Inferior parietal cortex (tissue), 1 donor: ENCODE data around the gene ACER1.
"Not testable (repeated sequence)": the region's sequence is repeated elsewhere in the genome, so short reads cannot be mapped to it uniquely, and the experiment has no call there.

ENCODE experiments used
- DNase-seq: peaks from one replicate; pipeline ENCODE4 v3.0.0-alpha.2; 2016; ENCODE audit errors: extremely low spot score

Gene ACER1

GRCh38 chr19:6357174-6357573, 23.8 kb upstream of the ACER1 start:
- DNase-seq = no peak

GRCh38 chr19:6355321-6356040, 22.1 kb upstream of the ACER1 start:
- DNase-seq = not testable (repeated sequence)

- DNase-seq = no peak
These were observed 20.8 kb upstream of the ACER1 start for GRCh38 chr19:6354098-6354674.

GRCh38 chr19:6352381-6353165, 19.2 kb upstream of the ACER1 start:
- DNase-seq = no peak

GRCh38 chr19:6350688-6351087, 17.3 kb upstream of the ACER1 start:
- no peak for DNase-seq

- DNase-seq = not testable (repeated sequence)
These were observed 15.9 kb upstream of the ACER1 start for GRCh38 chr19:6349271-6349670.

GRCh38 chr19:6343462-6343861, 10.1 kb upstream of the ACER1 start:
- DNase-seq = no peak

GRCh38 chr19:6340493-6341201, 7.2 kb upstream of the ACER1 start:
- DNase-seq = no peak

GRCh38 chr19:6334490-6335285, 1.3 kb upstream of the ACER1 start:
- no peak for DNase-seq

- no peak for DNase-seq
These were observed 6.6 kb downstream of the ACER1 start for GRCh38 chr19:6326815-6327214.

GRCh38 chr19:6325614-6326013, 7.8 kb downstream of the ACER1 start:
- no peak for DNase-seq

- no peak for DNase-seq
These were observed 8.7 kb downstream of the ACER1 start for GRCh38 chr19:6324757-6325156.

- no peak for DNase-seq
These were observed 11.1 kb downstream of the ACER1 start for GRCh38 chr19:6322284-6322683.

- DNase-seq = no peak
These were observed 14.0 kb downstream of the ACER1 start for GRCh38 chr19:6319376-6319775.

GRCh38 chr19:6318772-6319171, 14.6 kb downstream of the ACER1 start:
- DNase-seq = no peak

GRCh38 chr19:6315646-6316045, 17.8 kb downstream of the ACER1 start:
- DNase-seq = not testable (repeated sequence)

- DNase-seq = no peak
These were observed 19.9 kb downstream of the ACER1 start for GRCh38 chr19:6313398-6313969.

- no peak for DNase-seq
These were observed 21.4 kb downstream of the ACER1 start for GRCh38 chr19:6312018-6312417.

- no peak for DNase-seq
These were observed 35.0 kb downstream of the ACER1 start for GRCh38 chr19:6298413-6298812.

GRCh38 chr19:6297202-6297601, 36.2 kb downstream of the ACER1 start:
- no peak for DNase-seq

- no peak for DNase-seq
These were observed 41.4 kb downstream of the ACER1 start for GRCh38 chr19:6292006-6292405.
